GM10847 (cell line): ENCODE data around the gene WDFY2.

Experiments
- POLR2A ChIP-seq: IDR thresholded peaks from 2 replicates; pipeline ENCODE4 v1.6.1; 2011; ENCODE audit not compliant: insufficient read length; ENCODE audit errors: extremely low read depth

Gene WDFY2

GRCh38 chr13:51632591-51633362 lies 48.5 kb downstream of the WDFY2 start:
- no peak for TF ChIP-seq POLR2A

DNA sequence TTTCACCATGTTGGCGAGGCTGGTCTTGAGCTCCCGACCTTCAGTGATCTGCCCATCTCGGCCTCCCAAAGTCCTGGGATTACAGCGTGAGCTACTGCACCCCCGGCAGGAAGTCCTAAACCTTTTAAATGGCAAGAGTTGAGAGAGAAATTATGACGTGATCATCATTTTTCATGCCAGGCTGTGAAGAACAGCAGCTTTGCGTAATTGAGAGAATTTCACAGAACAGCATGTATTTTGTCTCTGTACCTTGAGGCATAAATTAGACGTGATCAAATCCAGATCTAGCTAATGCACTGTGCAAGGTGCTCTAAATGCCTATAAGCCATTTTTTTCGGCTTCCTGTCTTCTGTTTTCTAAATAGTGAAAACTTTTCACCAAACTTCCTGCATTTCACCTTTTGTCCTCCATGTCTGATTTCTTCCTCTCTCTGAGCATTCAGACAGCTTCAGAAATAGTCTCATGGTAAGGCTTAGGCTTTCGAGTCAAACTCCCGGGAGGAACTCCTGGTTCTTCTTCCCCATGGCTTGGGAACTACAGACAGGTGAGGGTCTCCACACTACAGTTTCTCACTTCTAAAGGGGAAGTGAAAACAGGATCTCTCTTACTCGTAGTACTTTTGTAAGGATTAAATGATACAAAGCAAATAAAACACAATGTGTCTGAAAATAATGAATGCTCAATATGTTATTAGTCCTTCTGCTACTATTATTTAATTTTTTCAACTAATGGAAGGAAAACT lies 51.0 kb downstream of the WDFY2 start:
- TF ChIP-seq POLR2A, result no peak

DNA sequence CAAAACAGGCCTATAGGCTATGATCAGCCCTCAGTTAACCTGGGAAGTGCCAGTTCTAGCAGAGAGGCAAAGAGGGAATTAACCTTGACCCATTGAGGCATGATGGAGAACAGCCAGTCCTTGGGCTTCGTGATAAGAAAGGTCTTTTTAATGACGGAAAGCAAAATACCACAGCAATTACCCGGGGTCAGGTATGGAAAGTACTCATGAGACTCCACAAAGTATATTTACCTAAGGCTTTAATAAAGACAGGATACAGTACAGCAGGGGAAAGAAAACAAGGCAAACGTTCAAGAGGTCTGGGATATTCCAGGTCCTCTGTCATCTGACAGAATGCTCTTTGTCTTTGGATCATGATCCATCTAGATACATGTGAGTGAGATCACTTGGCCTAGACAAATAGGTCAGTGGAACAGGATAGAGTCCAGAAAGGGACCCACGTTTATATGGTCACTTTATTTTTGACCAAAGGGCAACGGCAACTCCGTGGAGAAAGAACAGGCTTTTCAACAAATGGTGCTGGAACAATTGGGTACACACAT lies 52.2 kb downstream of the WDFY2 start:
- no peak for TF ChIP-seq POLR2A

DNA sequence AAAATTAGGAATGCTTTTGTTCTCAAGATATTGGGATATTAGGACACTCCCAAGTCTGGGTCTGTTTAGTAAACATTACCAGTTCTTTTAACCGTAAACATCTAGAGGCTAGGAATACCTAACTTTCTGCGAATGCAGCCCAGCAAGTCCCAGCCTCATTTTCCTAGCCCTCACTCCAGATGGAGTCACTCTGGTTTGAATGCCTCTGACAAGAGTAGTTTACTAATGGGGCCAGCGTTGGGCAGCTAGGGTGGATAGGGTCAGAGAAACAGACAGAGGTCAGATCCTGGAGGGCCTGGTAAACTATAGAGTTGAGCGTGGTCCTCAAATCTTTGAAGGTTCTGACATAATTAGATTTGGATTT lies 53.6 kb downstream of the WDFY2 start:
- TF ChIP-seq POLR2A, result no peak

GRCh38 chr13:51638216-51638871 lies 54.1 kb downstream of the WDFY2 start:
- no peak for TF ChIP-seq POLR2A

DNA sequence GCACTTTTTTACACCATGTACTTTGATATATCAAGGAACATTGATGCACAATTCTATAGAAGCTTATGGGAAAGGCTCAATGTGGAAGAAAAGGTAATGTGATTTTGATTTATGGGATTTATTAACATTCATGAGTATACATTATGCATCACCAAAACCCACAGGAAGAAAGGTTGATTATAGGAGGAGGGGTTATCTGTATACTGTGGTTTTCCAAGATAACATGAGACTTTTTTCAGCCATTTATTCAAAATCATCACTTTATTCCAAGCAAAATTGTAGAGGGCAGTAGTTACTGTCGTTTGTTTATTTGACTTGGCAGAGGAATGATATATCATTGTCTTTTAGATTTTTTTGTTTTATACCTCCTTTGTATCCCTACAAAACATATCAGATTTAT lies 54.9 kb downstream of the WDFY2 start:
- no peak for TF ChIP-seq POLR2A

DNA sequence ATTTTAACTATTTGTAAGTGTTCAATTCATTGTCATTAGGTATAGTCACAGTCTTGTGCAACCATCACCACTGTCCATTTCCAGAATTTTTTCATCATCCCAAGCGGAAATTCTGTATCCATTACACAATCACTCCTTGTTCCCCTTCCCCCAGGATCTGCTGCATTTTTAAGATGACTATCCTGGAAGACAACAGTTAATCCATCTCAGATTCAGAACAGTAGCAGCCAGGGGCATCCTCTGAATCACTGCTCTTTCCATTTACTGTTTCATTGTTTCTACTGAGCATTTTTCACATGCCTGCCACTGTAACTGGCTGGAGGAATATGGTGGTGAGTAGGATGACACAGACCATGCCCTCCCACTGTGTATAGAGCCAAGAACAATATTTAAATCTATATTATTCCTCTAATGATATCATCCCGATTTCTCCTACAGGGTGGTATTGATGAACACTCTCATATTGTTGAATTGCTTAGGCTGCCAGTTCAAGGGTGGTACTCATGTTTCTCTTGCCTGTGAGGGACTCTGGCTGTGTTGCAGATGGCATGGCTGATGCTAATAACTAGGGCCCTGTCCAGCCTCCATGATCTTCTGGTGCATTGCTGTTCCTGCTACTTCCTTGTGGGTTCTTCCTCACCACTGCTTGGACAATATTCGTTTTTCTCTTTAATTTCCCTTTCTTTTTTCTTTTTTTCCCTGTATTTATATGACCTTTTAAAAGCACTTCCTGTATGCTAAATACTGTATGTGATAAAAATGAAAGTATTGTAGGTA lies 59.0 kb downstream of the WDFY2 start:
- no peak for TF ChIP-seq POLR2A

DNA sequence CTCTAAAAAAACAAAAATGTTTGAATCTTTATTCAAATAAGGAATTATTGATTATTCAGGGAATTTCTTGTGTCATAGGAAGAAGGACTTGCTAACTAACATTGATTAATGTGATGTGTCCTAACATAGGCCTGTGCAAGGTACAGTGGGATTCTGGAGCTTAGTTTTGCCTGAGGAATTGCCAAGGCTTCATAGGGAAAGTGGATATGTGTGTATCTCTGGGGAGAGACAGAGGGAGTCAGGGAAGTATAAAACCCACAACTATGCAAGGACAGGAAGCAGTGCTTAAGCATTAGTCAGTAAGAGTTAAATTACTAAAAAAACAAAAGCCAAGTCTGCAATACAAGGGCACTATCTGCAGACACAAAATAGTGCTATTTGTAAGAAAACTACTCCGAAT lies 59.6 kb downstream of the WDFY2 start:
- no peak for TF ChIP-seq POLR2A

DNA sequence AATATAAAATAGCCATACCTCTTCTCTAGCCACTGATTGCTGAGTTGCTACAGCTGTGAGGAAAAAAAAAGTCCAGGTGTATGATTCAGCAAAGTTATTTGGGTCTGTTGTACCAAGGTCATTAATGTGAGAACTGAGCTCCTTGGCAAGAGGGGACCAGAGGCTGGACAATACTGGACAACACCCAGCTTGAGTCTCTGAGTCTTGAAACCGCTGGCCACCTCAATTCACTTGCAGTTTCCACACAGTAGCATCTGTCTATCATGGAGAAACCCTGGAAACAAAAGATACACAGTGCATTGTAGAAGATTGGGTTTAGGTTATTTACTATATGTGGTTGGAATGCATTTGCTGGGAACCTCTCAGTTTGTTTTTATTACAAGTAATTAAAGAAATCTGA lies 60.4 kb downstream of the WDFY2 start:
- TF ChIP-seq POLR2A, result no peak

GRCh38 chr13:51645154-51645650 lies 60.9 kb downstream of the WDFY2 start:
- no peak for TF ChIP-seq POLR2A

- no peak for TF ChIP-seq POLR2A
Observed at GRCh38 chr13:51645761-51646670, 61.8 kb downstream of the WDFY2 start.

DNA sequence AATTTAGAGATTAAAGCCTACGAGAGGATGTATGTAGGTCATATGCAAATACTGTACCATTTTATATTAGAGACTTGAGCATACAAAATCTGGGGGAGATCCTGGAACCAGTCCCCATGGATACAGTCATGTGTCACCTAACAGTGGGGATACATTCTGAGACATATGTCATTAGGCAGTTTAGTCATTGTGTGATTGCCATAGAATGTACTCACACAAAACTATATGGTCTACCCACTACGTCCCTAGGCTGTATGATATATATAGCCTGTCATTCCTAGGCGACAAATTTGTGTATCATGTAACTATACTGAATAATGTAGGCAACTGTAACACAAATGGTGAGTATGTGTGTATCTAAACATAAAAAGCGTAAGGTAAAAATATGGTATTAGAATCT lies 62.8 kb downstream of the WDFY2 start:
- TF ChIP-seq POLR2A, result no peak

- no peak for TF ChIP-seq POLR2A
Observed at GRCh38 chr13:51659276-51660127, 75.2 kb downstream of the WDFY2 start.

DNA sequence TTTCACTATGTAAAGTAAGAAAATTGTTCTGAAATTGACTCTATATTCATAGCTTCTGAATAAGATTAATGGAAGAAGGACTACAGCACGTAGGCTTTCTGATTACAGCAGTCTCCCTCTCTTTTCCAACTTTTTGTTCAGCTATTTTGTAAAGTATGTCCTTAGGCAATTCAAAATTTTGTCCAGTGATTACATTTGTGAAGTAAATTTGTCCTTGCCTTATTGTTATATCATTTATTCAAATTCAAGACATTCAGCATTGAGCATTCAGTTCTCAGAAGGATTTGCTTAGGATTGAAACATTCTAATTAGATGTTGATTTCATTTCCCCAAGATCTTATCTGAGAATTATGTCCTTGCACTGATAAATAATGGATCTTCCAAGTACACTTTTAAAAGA lies 76.6 kb downstream of the WDFY2 start:
- TF ChIP-seq POLR2A, result no peak
